Omental fat pad (tissue), 4 donors: ENCODE measurements around the gene PEX5. TPM values are rescaled to one million over a fixed set of nuclear protein-coding genes. Genes with fewer than 3 reads are reported as not detected.
"Not testable (repeated sequence)": the region's sequence is repeated elsewhere in the genome, so short reads cannot be mapped to it uniquely, and the experiment has no call there.

Experiments used
- ATAC-seq: fragments of 150-250 bp; one replicate; pipeline ENCODE4 v1.9.1; 2016; ENCODE audit warnings: mild to moderate bottlenecking, moderate library complexity; ENCODE audit not compliant: low FRiP score
- DNase-seq: peaks from one replicate; pipeline ENCODE4 v3.0.0-alpha.2; 2019; ENCODE audit warnings: low spot score
- CTCF ChIP-seq, 3 donors: fragments of 450-650 bp; IDR thresholded peaks; one replicate each; pipeline ENCODE4 v1.5.1; 2016 to 2017; ENCODE audit warnings: antibody characterized with exemption in 3 of 3, mild to moderate bottlenecking in 3 of 3, moderate library complexity in 2 of 3
- total RNA-seq, 4 donors: library from RNA; depleted of rRNA; stranded (reverse); fragments of >200 nt; gene quantifications; one replicate each; pipeline ENCODE4 v1.1.0, GENCODE V29; 2016

Gene PEX5
- total RNA-seq, 4 donors from 2014 or later: 33.1 to 116 (median 91.6) TPM

GRCh38 chr12:7242176-7243101 is 53.0 kb downstream of the PEX5 start:
- ATAC-seq (no peak), DNase-seq (no peak)
- no peak for TF ChIP-seq CTCF (IDR thresholded peaks at IDR 0.05)

- DNase-seq, ATAC-seq: not testable (repeated sequence)
Measured at GRCh38 chr12:7251328-7251996, 62.0 kb downstream of the PEX5 start.

- TF ChIP-seq CTCF (IDR thresholded peaks at IDR 0.05): no peak
- ATAC-seq (no peak), DNase-seq (no peak)
Measured at GRCh38 chr12:7259060-7259459, 69.6 kb downstream of the PEX5 start.

Other genes starting within 250 kb of the PEX5 start
- gene RNU7-1, start 245.9 kb upstream of the PEX5 start, total RNA-seq: not detected
- 100 to 1,000 TPM; 280 to 555 (median 413) TPM for gene C12orf57, start 245.7 kb upstream of the PEX5 start, total RNA-seq
- 10 to 100 TPM; 19.8 to 42.3 (median 35.9) TPM for gene PTPN6, start 238.3 kb upstream of the PEX5 start, total RNA-seq
- gene PHB2, start 219.0 kb upstream of the PEX5 start, total RNA-seq: 100 to 1,000 TPM; 173 to 218 (median 189) TPM
- gene EMG1, start 218.8 kb upstream of the PEX5 start, total RNA-seq: 10 to 100 TPM; 28.8 to 47.1 (median 30.8) TPM
- gene LPCAT3, start 171.2 kb upstream of the PEX5 start, total RNA-seq: 10 to 100 TPM; 41.7 to 58.2 (median 47.9) TPM
- 100 to 1,000 TPM; 490 to 872 (median 705) TPM for gene C1S, start 129.0 kb upstream of the PEX5 start, total RNA-seq
- gene C1R, start 97.2 kb upstream of the PEX5 start, total RNA-seq: 1,000 to 10,000 TPM in 1 of 4 donors, 100 to 1,000 TPM in 3; 571 to 1,080 (median 751) TPM
- gene C1RL, start 80.5 kb upstream of the PEX5 start, total RNA-seq: 100 to 1,000 TPM in 2 of 4 donors, 10 to 100 TPM in 2; 85.9 to 126 (median 107) TPM
- gene RBP5, start 60.8 kb upstream of the PEX5 start, total RNA-seq: 1 to 10 TPM; 1.0 to 3.0 (median 1.9) TPM
- 10 to 100 TPM; 25.9 to 57.5 (median 44.8) TPM for gene CLSTN3, start 59.3 kb upstream of the PEX5 start, total RNA-seq
- gene ACSM4, start 114.4 kb downstream of the PEX5 start, total RNA-seq: not detected